Adrenal gland (tissue), 5 donors: Measurements from ENCODE around the gene NXF1.

Experiments
- CTCF ChIP-seq, 6 experiments: fragments of 450-650 bp in 4 of 6; fragments of 200-600 bp in 2 of 6; sonication (generic) in 1 of 6; IDR thresholded peaks; 1 replicate in 5 of 6; 2 replicates in 1 of 6; pipeline versions ENCODE4 v1.5.1 to v1.8.0; 2016 to 2021; ENCODE audit warnings: antibody characterized with exemption in 6 of 6, mild to moderate bottlenecking in 2 of 6, moderate library complexity in 1 of 6
- POLR2A ChIP-seq, 2 donors: fragments of 450-650 bp; IDR thresholded peaks; one replicate each; pipeline ENCODE4 v1.6.1; 2017; ENCODE audit warnings: antibody characterized with exemption in 2 of 2, mild to moderate bottlenecking in 2 of 2, moderate library complexity in 1 of 2
- donor health status: DM: no; HTN: no; CAD: no.

- TF ChIP-seq CTCF (IDR thresholded peaks at IDR 0.05) (no peak), POLR2A (IDR thresholded peaks at IDR 0.05) (no peak)
Observed at GRCh38 chr11:62774407-62774806, 30.8 kb downstream of the NXF1 start.
